ENCODE results near the gene OR2AE1. TPM values are rescaled to one million over a fixed set of nuclear protein-coding genes. Genes with fewer than 3 reads are reported as not detected.
"Not testable (repeated sequence)": the region's sequence is repeated elsewhere in the genome, so short reads cannot be mapped to it uniquely, and the experiment has no call there.

OR2AE1 gene
- total RNA-seq, 2 donors from 2014 or later = not detected

- intact Hi-C loops (cut with DNase I) = no loop called here
- Histone ChIP-seq H3K9me3 (no peaks in the 10 kb centered on the region), H3K4me3 (no peak overlapping the region), H3K27me3 (replicated peaks; ENCODE audit: insufficient read depth) (no peaks in the 10 kb centered on the region), H3K36me3 (no peaks in the 10 kb centered on the region), H3K27ac (no peak overlapping the region), H3K4me1 (replicated peaks) (no peaks in the 10 kb centered on the region)
- 97% methylated on average over 4 of the region's 4 CpGs for WGBS
- TF ChIP-seq CTCF (IDR thresholded peaks at IDR 0.05) (no peak), POLR2AphosphoS5 (IDR thresholded peaks at IDR 0.05) (no peak)
- no peak for DNase-seq (ENCODE audit: low spot score)
Observed at GRCh38 chr7:99881370-99881769, 4.5 kb upstream of the OR2AE1 start.

GRCh38 chr7:99876491-99876890 is 342 bp downstream of the OR2AE1 start:
- H3K4me1 ChIP-seq (replicated peaks) = no peaks in the 10 kb centered on the region
- no peak for DNase-seq (ENCODE audit: low spot score)
- H3K27me3 ChIP-seq (replicated peaks; ENCODE audit: insufficient read depth) = no peaks in the 10 kb centered on the region
- no peaks in the 10 kb centered on the region for H3K9me3 ChIP-seq
- 89% methylated on average over 5 of the region's 5 CpGs for WGBS
- H3K27ac ChIP-seq = no peak overlapping the region
- intact Hi-C loops (cut with DNase I) = no loop called here
- TF ChIP-seq CTCF (IDR thresholded peaks at IDR 0.05) (no peak), POLR2AphosphoS5 (IDR thresholded peaks at IDR 0.05) (no peak), POLR2A (IDR thresholded peaks at IDR 0.05) (no peak)
- no peaks in the 10 kb centered on the region for H3K36me3 ChIP-seq
- H3K4me3 ChIP-seq = no peak overlapping the region

- 90% methylated on average over 1 of the region's 1 CpG for WGBS
- Histone ChIP-seq H3K36me3 (no peaks in the 10 kb centered on the region), H3K4me1 (replicated peaks) (no peaks in the 10 kb centered on the region), H3K4me3 (no peak overlapping the region), H3K9me3 (no peaks in the 10 kb centered on the region), H3K27me3 (replicated peaks; ENCODE audit: insufficient read depth) (no peaks in the 10 kb centered on the region), H3K27ac (no peak overlapping the region)
- TF ChIP-seq POLR2A (IDR thresholded peaks at IDR 0.05) (no peak), CTCF (IDR thresholded peaks at IDR 0.05) (no peak), POLR2AphosphoS5 (IDR thresholded peaks at IDR 0.05) (no peak)
- DNase-seq (ENCODE audit: low spot score) = no peak
- intact Hi-C loops (cut with DNase I) = loop anchor here (10.0 kb wide), 1 partner anchor 103 kb away; no protein-coding TSS in a partner anchor
Observed at GRCh38 chr7:99868246-99868645, 8.6 kb downstream of the OR2AE1 start.

- H3K4me3 ChIP-seq; H3K4me1 ChIP-seq (replicated peaks); DNase-seq (ENCODE audit: low spot score); H3K36me3 ChIP-seq; H3K27ac ChIP-seq; H3K27me3 ChIP-seq (replicated peaks; ENCODE audit: insufficient read depth); H3K9me3 ChIP-seq: not testable (repeated sequence)
- intact Hi-C loops (cut with DNase I) = loop anchor here (10.0 kb wide), 1 partner anchor 103 kb away; no protein-coding TSS in a partner anchor
- WGBS = 95% methylated on average over 2 of the region's 2 CpGs
Observed at GRCh38 chr7:99867477-99867876, 9.4 kb downstream of the OR2AE1 start.

- TF ChIP-seq POLR2A (IDR thresholded peaks at IDR 0.05) = no peak
- TF ChIP-seq POLR2AphosphoS5 (IDR thresholded peaks at IDR 0.05) = no peak
- TF ChIP-seq CTCF (IDR thresholded peaks at IDR 0.05) = no peak
- H3K27ac ChIP-seq = no peak overlapping the region
- H3K4me1 ChIP-seq (replicated peaks) = peaks cover 2% of the 10 kb centered on the region
- H3K9me3 ChIP-seq = no peaks in the 10 kb centered on the region
- intact Hi-C loops (cut with DNase I) = loop anchor here (10.0 kb wide), 1 partner anchor 99 kb away; no protein-coding TSS in a partner anchor
- no peak overlapping the region for H3K4me3 ChIP-seq
- H3K27me3 ChIP-seq (replicated peaks; ENCODE audit: insufficient read depth) = no peaks in the 10 kb centered on the region
- H3K36me3 ChIP-seq = no peaks in the 10 kb centered on the region
- 68% methylated on average over 2 of the region's 2 CpGs for WGBS
- no peak for DNase-seq (ENCODE audit: low spot score)
Observed at GRCh38 chr7:99863847-99864440, 12.9 kb downstream of the OR2AE1 start.
